Adrenal gland (tissue), 12 donors: ENCODE results near the gene RPL22. TPM values are rescaled to one million over a fixed set of nuclear protein-coding genes. Genes with fewer than 3 reads are reported as not detected.
A peak's percentile ranks its signal among the peaks of the same experiment; 100 is the strongest.
"Not testable (repeated sequence)": the region's sequence is repeated elsewhere in the genome, so short reads cannot be mapped to it uniquely, and the experiment has no call there.

Source experiments
- DNase-seq, 7 donors: peaks; one replicate each; pipeline ENCODE4 v3.0.0-alpha.2; 2019 to 2020
- H3K27ac ChIP-seq, 5 donors: fragments of 200-600 bp; sonication (generic) in 4 of 5; 1 replicate in 3 of 5; 2 replicates in 2 of 5; pipeline versions ENCODE4 v1.5.1 to v1.8.0; 2016 to 2020; ENCODE audit warnings: mild to moderate bottlenecking in 1 of 5
- H3K27me3 ChIP-seq: fragments of 200-600 bp; 2 replicates; pipeline ENCODE4 v1.8.0; 2021
- H3K36me3 ChIP-seq, 2 donors: fragments of 200-600 bp; replicated peaks in 1 of 2; 1 replicate in 1 of 2; 2 replicates in 1 of 2; pipeline versions ENCODE4 v1.5.1 to v1.8.0; 2018 to 2022
- H3K4me1 ChIP-seq, 2 donors: fragments of 200-600 bp; replicated peaks in 1 of 2; 1 replicate in 1 of 2; 2 replicates in 1 of 2; pipeline versions ENCODE4 v1.5.1 to v1.8.0; 2018 to 2021
- H3K4me3 ChIP-seq, 4 donors: fragments of 200-600 bp; sonication (generic) in 3 of 4; one replicate each; pipeline ENCODE4 v1.5.1; 2016 to 2018
- H3K9me3 ChIP-seq, 3 donors: fragments of 200-600 bp; sonication (generic) in 1 of 3; replicated peaks in 1 of 3; 1 replicate in 2 of 3; 2 replicates in 1 of 3; pipeline versions ENCODE4 v1.5.1 to v1.8.0; 2016 to 2021
- CTCF ChIP-seq, 6 experiments: fragments of 450-650 bp in 4 of 6; fragments of 200-600 bp in 2 of 6; sonication (generic) in 1 of 6; IDR thresholded peaks; 1 replicate in 5 of 6; 2 replicates in 1 of 6; pipeline versions ENCODE4 v1.5.1 to v1.8.0; 2016 to 2021; ENCODE audit warnings: antibody characterized with exemption in 6 of 6, mild to moderate bottlenecking in 2 of 6, moderate library complexity in 1 of 6
- POLR2A ChIP-seq, 2 donors: fragments of 450-650 bp; IDR thresholded peaks; one replicate each; pipeline ENCODE4 v1.6.1; 2017; ENCODE audit warnings: antibody characterized with exemption in 2 of 2, mild to moderate bottlenecking in 2 of 2, moderate library complexity in 1 of 2
- WGBS, 4 donors: extraction: QIAGEN DNeasy Blood & Tissue Kit in 2 of 4; methylation state at CpG; one replicate each; pipeline versions ENCODE4 v1.1.5 to v1.1.7; 2013 to 2017; 5-methylcytosine and 5-hydroxymethylcytosine counted together
- intact Hi-C, 2 donors: fragments of 100-400 bp; cut with DNase I; formaldehyde crosslinking; loops; one replicate each; pipeline versions ENCODE4 v1.14.1 to v1.15.0; 2022 to 2023
- polyA plus RNA-seq, 3 donors: library from polyadenylated mRNA; stranded (reverse); fragments of 200-250 nt in 2 of 3; fragments of 350-450 nt in 1 of 3; fragmentation: Illumina TruSeq in 1 of 3; extraction: RNeasy Lipid Tissue Mini Kit (QIAGEN cat#74804) in 1 of 3; gene quantifications; one replicate each; pipeline ENCODE4 v1.2.3, GENCODE V29; 2013 to 2014
- total RNA-seq, 9 donors: library from RNA; depleted of rRNA in 4 of 9; stranded (reverse); fragments of >200 nt in 4 of 9; fragments of 120-200 nt in 1 of 9; fragmentation: NEBNext Ultra II Directional in 1 of 9; extraction: Animal tissue kit (Norgen Biotek cat#: 25700) in 1 of 9; gene quantifications; one replicate each; pipeline versions ENCODE4 v1.1.0 to v1.2.4, GENCODE V29; 2013 to 2023
- donor health status: healthy with polysubstance abuse.
- donor health status: Bipolar disorder and iron deficiency.
- donor health status: DM: yes; HTN: yes; CAD: no.
- donor health status: DM: no; HTN: no; CAD: no.
- donor health status: DM: no; HTN: no; CAD: no.
- donor health status: DM: yes; HTN: yes; CAD: no.

The RPL22 gene
- total and polyA plus RNA-seq, 12 donors: 78.5 to 898 (median 305) TPM

GRCh38 chr1:6223617-6224016 is 24.2 kb upstream of the RPL22 start:
- DNase-seq: no peak
- Histone ChIP-seq H3K27me3 (no peaks in the 10 kb centered on the region), H3K4me3 (no peak overlapping the region), H3K27ac (peak overlapping the region in 1 of 5 donors; percentile 51), H3K4me1 (peaks cover 6 to 19% of the 10 kb centered on the region in 2 donors), H3K9me3 (no peaks in the 10 kb centered on the region), H3K36me3 (peaks cover 0 to 48% of the 10 kb centered on the region in 2 donors)
- TF ChIP-seq POLR2A (IDR thresholded peaks at IDR 0.05) (no peak), CTCF (IDR thresholded peaks at IDR 0.05) (no peak)
- 95 to 97% (median 97%) methylated on average over 13 of the region's 13 CpGs for WGBS, 4 donors
- intact Hi-C loops: no loop called here

DNA sequence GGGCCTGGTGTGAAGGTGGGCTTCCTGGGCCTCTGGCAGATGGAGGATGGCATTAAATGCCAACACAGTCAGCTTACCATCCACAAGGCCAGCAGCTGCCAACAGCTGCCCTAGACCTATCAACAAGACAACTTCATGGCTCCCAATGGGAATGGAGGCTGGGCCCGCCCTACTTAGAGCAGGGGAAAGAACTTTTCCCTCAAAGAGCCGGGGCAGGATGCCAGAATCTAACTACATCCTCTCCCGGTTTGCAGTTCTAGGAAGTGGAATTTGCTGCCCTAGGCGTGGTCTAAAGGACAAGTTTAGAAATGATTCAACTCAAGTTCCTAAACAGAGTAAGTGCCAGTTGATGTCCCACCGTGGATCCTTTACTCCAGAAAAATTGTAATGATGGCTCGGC is 23.2 kb upstream of the RPL22 start:
- 54 to 71% (median 64%) methylated on average over 6 of the region's 6 CpGs for WGBS, 4 donors
- no peaks in the 10 kb centered on the region for H3K27me3 ChIP-seq
- TF ChIP-seq POLR2A (IDR thresholded peaks at IDR 0.05): no peak
- TF ChIP-seq CTCF (IDR thresholded peaks at IDR 0.05): no peak
- peaks cover 6 to 19% of the 10 kb centered on the region in 2 donors for H3K4me1 ChIP-seq
- H3K36me3 ChIP-seq: peaks cover 0 to 42% of the 10 kb centered on the region in 2 donors
- intact Hi-C loops: no loop called here
- no peak overlapping the region for H3K4me3 ChIP-seq
- peak overlapping the region in 1 of 5 donors; percentile 51 for H3K27ac ChIP-seq
- no peaks in the 10 kb centered on the region for H3K9me3 ChIP-seq
- peak in 4 of 7 donors; percentile 44 to 59 (median 56) for DNase-seq

DNA sequence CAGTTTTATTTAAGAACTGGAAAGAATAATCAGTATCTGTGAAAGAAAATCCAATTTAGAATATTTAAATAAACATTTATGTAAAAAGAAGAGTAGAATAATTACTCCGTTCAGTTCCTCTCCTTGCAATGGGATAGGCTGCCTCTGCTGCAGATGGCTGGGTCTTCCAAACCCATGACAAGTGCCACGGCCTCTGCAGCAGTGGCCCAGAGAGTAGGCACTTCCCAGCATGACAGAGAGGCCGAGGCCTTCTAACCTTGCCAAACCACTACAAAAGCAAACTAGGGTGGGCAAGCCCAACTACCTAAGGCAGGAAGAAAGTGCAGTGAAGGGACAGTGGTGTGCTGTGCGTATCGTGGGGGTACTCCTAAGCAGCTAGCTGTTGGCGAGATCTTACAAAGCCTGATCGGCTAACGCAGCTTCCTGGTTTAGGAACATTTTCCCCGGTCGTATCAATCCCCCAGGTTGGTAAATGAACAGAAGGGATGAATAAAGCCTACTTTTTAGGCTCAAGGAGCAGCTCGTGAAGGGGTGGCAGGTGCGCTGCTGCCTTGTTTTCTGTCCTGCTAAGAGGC is 21.9 kb upstream of the RPL22 start:
- TF ChIP-seq CTCF (IDR thresholded peaks at IDR 0.05) (no peak), POLR2A (IDR thresholded peaks at IDR 0.05) (no peak)
- no peak for DNase-seq
- Histone ChIP-seq H3K27ac (no peak overlapping the region), H3K9me3 (no peaks in the 10 kb centered on the region), H3K4me1 (peaks cover 6 to 19% of the 10 kb centered on the region in 2 donors), H3K4me3 (no peak overlapping the region), H3K36me3 (peaks cover 0 to 30% of the 10 kb centered on the region in 2 donors), H3K27me3 (no peaks in the 10 kb centered on the region)
- 94 to 96% (median 96%) methylated on average over 12 of the region's 12 CpGs for WGBS, 4 donors
- intact Hi-C loops: no loop called here

DNA sequence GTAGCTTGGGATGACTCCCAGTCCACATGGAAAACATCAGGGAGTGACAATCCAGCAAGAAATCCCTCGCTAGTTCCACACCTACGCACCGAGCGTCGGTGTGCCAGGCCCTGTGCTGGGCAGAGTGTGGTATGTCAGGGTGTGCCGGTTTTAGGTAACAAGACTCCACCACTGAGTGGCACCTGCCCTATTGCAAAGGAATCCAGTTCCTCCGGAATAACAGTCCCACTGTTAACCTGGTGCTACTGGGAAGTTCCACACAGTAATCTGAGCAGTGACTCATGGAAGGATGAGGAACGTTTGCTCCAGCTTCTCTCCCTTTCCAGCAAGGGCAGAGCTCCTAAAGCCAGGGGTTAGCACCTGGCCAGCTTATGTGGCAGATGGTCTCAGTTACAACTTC is 20.8 kb upstream of the RPL22 start:
- H3K9me3 ChIP-seq: no peaks in the 10 kb centered on the region
- peaks cover 0 to 21% of the 10 kb centered on the region in 2 donors for H3K36me3 ChIP-seq
- peaks cover 6 to 18% of the 10 kb centered on the region in 2 donors for H3K4me1 ChIP-seq
- H3K27me3 ChIP-seq: no peaks in the 10 kb centered on the region
- intact Hi-C loops: no loop called here
- 85 to 94% (median 90%) methylated on average over 7 to 8 of the region's 8 CpGs for WGBS, 4 donors
- DNase-seq: no peak
- TF ChIP-seq CTCF (IDR thresholded peaks at IDR 0.05) (no peak), POLR2A (IDR thresholded peaks at IDR 0.05) (no peak)
- H3K4me3 ChIP-seq: no peak overlapping the region
- H3K27ac ChIP-seq: no peak overlapping the region

DNA sequence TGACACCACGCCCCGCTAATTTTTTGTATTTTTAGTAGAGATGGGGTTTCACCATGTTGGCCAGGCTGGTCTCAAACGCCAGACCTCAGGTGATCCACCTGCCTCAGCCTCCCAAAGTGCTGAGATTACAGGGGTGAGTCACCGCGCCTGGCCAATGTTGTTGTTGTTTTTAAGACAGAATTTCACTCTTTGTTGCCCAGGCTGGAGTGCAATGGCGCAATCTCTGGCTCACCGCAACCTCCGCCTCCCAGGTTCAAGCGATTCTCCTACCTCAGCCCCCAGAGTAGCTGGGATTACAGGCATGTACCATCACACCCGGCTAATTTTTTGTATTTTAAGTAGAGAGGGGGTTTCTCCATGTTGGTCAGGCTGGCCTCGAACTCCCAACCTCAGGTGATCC is 20.2 kb upstream of the RPL22 start:
- H3K27me3 ChIP-seq, H3K4me3 ChIP-seq, H3K27ac ChIP-seq, intact Hi-C loops, DNase-seq, H3K9me3 ChIP-seq: not testable (repeated sequence)
- peaks cover 5 to 12% of the 10 kb centered on the region in 2 donors for H3K4me1 ChIP-seq
- H3K36me3 ChIP-seq: peaks cover 0 to 15% of the 10 kb centered on the region in 2 donors
- WGBS, 4 donors: 82 to 88% (median 87%) methylated on average over 11 of the region's 11 CpGs
